SK-N-SH treated with all-trans-retinoic acid at 6 μM for 48 hours (cell line): Measurements from ENCODE around the gene AKT3.

Source experiments
- ATAC-seq: fragments of 200-7000 bp; cut with Tn5 transposase; 3 replicates; pipeline ENCODE4 v1.9.1; 2020; ENCODE audit warnings: mild to moderate bottlenecking, moderate library complexity
- ARNTL ChIP-seq: fragments of 450-650 bp; formaldehyde crosslinking; IDR thresholded peaks from 2 replicates; pipeline ENCODE4 v1.5.0; 2020; ENCODE audit warnings: low read depth, mild to moderate bottlenecking, moderate library complexity, borderline replicate concordance
- BACH2 ChIP-seq: fragments of 250-450 bp; sonication (Bioruptor Pico); IDR thresholded peaks from 2 replicates; pipeline ENCODE4 v1.9.0; 2021; ENCODE audit warnings: mild to moderate bottlenecking, borderline replicate concordance
- CSDC2 ChIP-seq: fragments of 250-450 bp; sonication (Bioruptor Pico); IDR thresholded peaks from 2 replicates; pipeline ENCODE4 v1.5.0; 2020; ENCODE audit warnings: mild to moderate bottlenecking, moderate library complexity
- ESRRG ChIP-seq: fragments of 250-450 bp; sonication (Bioruptor Pico); IDR thresholded peaks from 2 replicates; pipeline ENCODE4 v1.6.1; 2021; ENCODE audit warnings: mild to moderate bottlenecking
- GLIS3 ChIP-seq: fragments of 250-450 bp; sonication (Bioruptor Pico); IDR thresholded peaks from 2 replicates; pipeline ENCODE4 v1.5.0; 2020; ENCODE audit warnings: mild to moderate bottlenecking, moderate library complexity
- ISL1 ChIP-seq: fragments of 250-450 bp; sonication (Bioruptor Pico); IDR thresholded peaks from 2 replicates; pipeline ENCODE4 v2.1.2; 2022; ENCODE audit warnings: mild to moderate bottlenecking, moderate library complexity
- OSR1 ChIP-seq: fragments of 250-450 bp; sonication (Bioruptor Pico); IDR thresholded peaks from 2 replicates; pipeline ENCODE4 v1.8.0; 2022; ENCODE audit warnings: moderate library complexity, mild to moderate bottlenecking, inconsistent platforms
- POU6F1 ChIP-seq: fragments of 250-450 bp; sonication (Bioruptor Pico); IDR thresholded peaks from 2 replicates; pipeline ENCODE4 v1.8.0; 2021; ENCODE audit warnings: low read depth, mild to moderate bottlenecking, moderate library complexity, borderline replicate concordance
- PPARA ChIP-seq: fragments of 250-450 bp; sonication (Bioruptor Pico); IDR thresholded peaks from 2 replicates; pipeline ENCODE4 v1.5.0; 2020; ENCODE audit warnings: mild to moderate bottlenecking, borderline replicate concordance
- RARB ChIP-seq: fragments of 250-450 bp; sonication (Bioruptor Pico); IDR thresholded peaks from 2 replicates; pipeline ENCODE4 v1.8.0; 2021; ENCODE audit warnings: mild to moderate bottlenecking, moderate library complexity
- TCF4 ChIP-seq: fragments of 250-450 bp; sonication (Bioruptor Pico); IDR thresholded peaks from 2 replicates; pipeline ENCODE4 v1.8.0; 2021; ENCODE audit warnings: mild to moderate bottlenecking, moderate library complexity, borderline replicate concordance
- TSHZ2 ChIP-seq: fragments of 250-450 bp; sonication (Bioruptor Pico); IDR thresholded peaks from 2 replicates; pipeline ENCODE4 v1.5.0; 2020; ENCODE audit warnings: mild to moderate bottlenecking, moderate library complexity
- ZC3H10 ChIP-seq: fragments of 250-450 bp; sonication (Bioruptor Pico); IDR thresholded peaks from 2 replicates; pipeline ENCODE4 v1.5.1; 2021; ENCODE audit warnings: mild to moderate bottlenecking, moderate library complexity
- ZFP3 ChIP-seq: fragments of 250-450 bp; sonication (Bioruptor Pico); IDR thresholded peaks from 2 replicates; pipeline ENCODE4 v1.5.0; 2020; ENCODE audit warnings: mild to moderate bottlenecking, moderate library complexity
- ZFP30 ChIP-seq: fragments of 450-650 bp; formaldehyde crosslinking; IDR thresholded peaks from 2 replicates; pipeline ENCODE4 v1.5.0; 2022; ENCODE audit warnings: mild to moderate bottlenecking, moderate library complexity
- ZNF565 ChIP-seq: fragments of 450-650 bp; formaldehyde crosslinking; conservative IDR thresholded peaks from 2 replicates; pipeline ENCODE4 v1.5.0; 2020; ENCODE audit warnings: low read depth, mild to moderate bottlenecking, moderate library complexity
- ZNF70 ChIP-seq: fragments of 450-650 bp; formaldehyde crosslinking; IDR thresholded peaks from 2 replicates; pipeline ENCODE4 v1.5.0; 2020; ENCODE audit warnings: mild to moderate bottlenecking, moderate library complexity
- TF ChIP-seq, protein P1 (sequence below): fragments of 250-450 bp; sonication (Bioruptor Pico); IDR thresholded peaks from 2 replicates; pipeline ENCODE4 v1.5.1; 2020; ENCODE audit warnings: low read depth, mild to moderate bottlenecking, moderate library complexity
- TF ChIP-seq, protein P2 (sequence below): fragments of 250-450 bp; sonication (Bioruptor Pico); IDR thresholded peaks from 2 replicates; pipeline ENCODE4 v1.8.0; 2020; ENCODE audit warnings: mild to moderate bottlenecking, moderate library complexity, borderline replicate concordance
- TF ChIP-seq, protein P3 (sequence below): fragments of 250-450 bp; sonication (Bioruptor Pico); IDR thresholded peaks from 2 replicates; pipeline ENCODE4 v1.5.1; 2021; ENCODE audit warnings: mild to moderate bottlenecking, moderate library complexity

Gene AKT3

GRCh38 chr1:243489681-243490546 lies 360.1 kb downstream of the AKT3 start (continued):
- TF ChIP-seq, protein P1, sequence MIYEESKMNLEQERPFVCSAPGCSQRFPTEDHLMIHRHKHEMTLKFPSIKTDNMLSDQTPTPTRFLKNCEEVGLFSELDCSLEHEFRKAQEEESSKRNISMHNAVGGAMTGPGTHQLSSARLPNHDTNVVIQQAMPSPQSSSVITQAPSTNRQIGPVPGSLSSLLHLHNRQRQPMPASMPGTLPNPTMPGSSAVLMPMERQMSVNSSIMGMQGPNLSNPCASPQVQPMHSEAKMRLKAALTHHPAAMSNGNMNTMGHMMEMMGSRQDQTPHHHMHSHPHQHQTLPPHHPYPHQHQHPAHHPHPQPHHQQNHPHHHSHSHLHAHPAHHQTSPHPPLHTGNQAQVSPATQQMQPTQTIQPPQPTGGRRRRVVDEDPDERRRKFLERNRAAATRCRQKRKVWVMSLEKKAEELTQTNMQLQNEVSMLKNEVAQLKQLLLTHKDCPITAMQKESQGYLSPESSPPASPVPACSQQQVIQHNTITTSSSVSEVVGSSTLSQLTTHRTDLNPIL (CRISPR knock-in tag) = no peak
- no peak for TF ChIP-seq RARB

DNA sequence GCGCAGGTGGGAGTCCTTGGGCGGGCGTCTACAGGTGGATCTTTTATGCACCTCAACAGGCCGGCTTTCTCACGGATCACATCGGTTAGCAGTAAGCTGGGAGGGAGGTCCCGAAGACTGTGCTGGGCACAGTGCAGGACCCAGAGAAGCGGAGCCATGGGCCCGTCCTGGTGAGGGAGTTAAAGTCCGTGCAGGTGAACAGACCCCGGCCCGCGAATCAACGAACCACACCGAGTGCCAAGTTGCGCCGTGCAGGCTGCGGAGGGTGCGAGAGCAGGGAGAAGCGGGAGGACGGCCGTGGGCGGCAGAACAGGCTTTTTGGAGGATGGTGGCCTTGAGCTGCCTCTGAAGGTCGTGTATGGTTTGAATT lies 360.9 kb downstream of the AKT3 start:
- ATAC-seq = no peak
- TF ChIP-seq, protein P2, sequence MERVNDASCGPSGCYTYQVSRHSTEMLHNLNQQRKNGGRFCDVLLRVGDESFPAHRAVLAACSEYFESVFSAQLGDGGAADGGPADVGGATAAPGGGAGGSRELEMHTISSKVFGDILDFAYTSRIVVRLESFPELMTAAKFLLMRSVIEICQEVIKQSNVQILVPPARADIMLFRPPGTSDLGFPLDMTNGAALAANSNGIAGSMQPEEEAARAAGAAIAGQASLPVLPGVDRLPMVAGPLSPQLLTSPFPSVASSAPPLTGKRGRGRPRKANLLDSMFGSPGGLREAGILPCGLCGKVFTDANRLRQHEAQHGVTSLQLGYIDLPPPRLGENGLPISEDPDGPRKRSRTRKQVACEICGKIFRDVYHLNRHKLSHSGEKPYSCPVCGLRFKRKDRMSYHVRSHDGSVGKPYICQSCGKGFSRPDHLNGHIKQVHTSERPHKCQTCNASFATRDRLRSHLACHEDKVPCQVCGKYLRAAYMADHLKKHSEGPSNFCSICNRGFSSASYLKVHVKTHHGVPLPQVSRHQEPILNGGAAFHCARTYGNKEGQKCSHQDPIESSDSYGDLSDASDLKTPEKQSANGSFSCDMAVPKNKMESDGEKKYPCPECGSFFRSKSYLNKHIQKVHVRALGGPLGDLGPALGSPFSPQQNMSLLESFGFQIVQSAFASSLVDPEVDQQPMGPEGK = no peak
- no peak for TF ChIP-seq ZFP30 (CRISPR knock-in tag)
- no peak for TF ChIP-seq ZC3H10 (CRISPR knock-in tag)
- TF ChIP-seq POU6F1 (CRISPR knock-in tag) = no peak
- TF ChIP-seq ESRRG = no peak
- no peak for TF ChIP-seq TCF4 (CRISPR knock-in tag)

- no peak for ATAC-seq
- no peak for TF ChIP-seq ZNF565
- no peak for TF ChIP-seq ZNF70 (CRISPR knock-in tag)
- TF ChIP-seq ESRRG = no peak
- TF ChIP-seq ISL1 (CRISPR knock-in tag) = no peak
- no peak for TF ChIP-seq CSDC2 (CRISPR knock-in tag)
- no peak for TF ChIP-seq GLIS3 (CRISPR knock-in tag)
- TF ChIP-seq, protein P3, sequence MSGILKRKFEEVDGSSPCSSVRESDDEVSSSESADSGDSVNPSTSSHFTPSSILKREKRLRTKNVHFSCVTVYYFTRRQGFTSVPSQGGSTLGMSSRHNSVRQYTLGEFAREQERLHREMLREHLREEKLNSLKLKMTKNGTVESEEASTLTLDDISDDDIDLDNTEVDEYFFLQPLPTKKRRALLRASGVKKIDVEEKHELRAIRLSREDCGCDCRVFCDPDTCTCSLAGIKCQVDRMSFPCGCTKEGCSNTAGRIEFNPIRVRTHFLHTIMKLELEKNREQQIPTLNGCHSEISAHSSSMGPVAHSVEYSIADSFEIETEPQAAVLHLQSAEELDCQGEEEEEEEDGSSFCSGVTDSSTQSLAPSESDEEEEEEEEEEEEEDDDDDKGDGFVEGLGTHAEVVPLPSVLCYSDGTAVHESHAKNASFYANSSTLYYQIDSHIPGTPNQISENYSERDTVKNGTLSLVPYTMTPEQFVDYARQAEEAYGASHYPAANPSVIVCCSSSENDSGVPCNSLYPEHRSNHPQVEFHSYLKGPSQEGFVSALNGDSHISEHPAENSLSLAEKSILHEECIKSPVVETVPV (CRISPR knock-in tag) = no peak
- TF ChIP-seq TSHZ2 (CRISPR knock-in tag) = no peak
- TF ChIP-seq, protein P2 = no peak
- no peak for TF ChIP-seq BACH2 (CRISPR knock-in tag)
- no peak for TF ChIP-seq RARB
- TF ChIP-seq ARNTL = no peak
- no peak for TF ChIP-seq PPARA
- TF ChIP-seq OSR1 = no peak
- TF ChIP-seq, protein P1 (CRISPR knock-in tag) = no peak
- TF ChIP-seq ZFP30 (CRISPR knock-in tag) = no peak
- no peak for TF ChIP-seq ZFP3 (CRISPR knock-in tag)
- TF ChIP-seq, all 23 proteins: peak for 0
Observed at GRCh38 chr1:243488459-243489157, 361.4 kb downstream of the AKT3 start.
